ENCODE data around the gene CASQ2.

DNA sequence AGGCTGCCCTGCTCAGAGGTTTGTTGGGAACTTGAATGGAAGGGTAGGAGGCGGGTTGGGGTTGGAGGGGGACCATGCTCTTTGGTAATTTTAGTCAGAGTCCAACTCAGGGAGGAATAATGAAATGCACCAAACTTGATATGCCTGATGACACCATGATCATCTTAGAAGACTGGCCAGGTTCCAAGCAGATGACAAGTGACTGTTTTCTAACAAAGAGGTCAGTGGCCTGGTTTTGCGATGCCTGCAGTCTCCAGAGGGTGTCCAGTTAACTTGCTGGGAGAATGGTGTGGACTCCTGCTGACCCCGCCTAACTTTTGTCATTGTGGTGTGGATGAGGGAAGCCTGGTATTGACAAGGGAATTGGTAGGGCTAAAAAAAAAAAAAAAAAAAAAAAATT lies 114.4 kb downstream of the CASQ2 start:
- TF ChIP-seq, protein P1, sequence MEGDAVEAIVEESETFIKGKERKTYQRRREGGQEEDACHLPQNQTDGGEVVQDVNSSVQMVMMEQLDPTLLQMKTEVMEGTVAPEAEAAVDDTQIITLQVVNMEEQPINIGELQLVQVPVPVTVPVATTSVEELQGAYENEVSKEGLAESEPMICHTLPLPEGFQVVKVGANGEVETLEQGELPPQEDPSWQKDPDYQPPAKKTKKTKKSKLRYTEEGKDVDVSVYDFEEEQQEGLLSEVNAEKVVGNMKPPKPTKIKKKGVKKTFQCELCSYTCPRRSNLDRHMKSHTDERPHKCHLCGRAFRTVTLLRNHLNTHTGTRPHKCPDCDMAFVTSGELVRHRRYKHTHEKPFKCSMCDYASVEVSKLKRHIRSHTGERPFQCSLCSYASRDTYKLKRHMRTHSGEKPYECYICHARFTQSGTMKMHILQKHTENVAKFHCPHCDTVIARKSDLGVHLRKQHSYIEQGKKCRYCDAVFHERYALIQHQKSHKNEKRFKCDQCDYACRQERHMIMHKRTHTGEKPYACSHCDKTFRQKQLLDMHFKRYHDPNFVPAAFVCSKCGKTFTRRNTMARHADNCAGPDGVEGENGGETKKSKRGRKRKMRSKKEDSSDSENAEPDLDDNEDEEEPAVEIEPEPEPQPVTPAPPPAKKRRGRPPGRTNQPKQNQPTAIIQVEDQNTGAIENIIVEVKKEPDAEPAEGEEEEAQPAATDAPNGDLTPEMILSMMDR (IDR thresholded peaks at IDR 0.05), result no peak
- TF ChIP-seq EZH2 (IDR thresholded peaks at IDR 0.05), result no peak
- no peak for TF ChIP-seq EZH2phosphoT487 (IDR thresholded peaks at IDR 0.05)
